HEK293T (cell line): ENCODE measurements around the gene AKNA.

Experiments
- BHLHE40 ChIP-seq: fragments of 450-650 bp; IDR thresholded peaks from 2 replicates; pipeline ENCODE4 v1.6.1; 2016; ENCODE audit warnings: mild to moderate bottlenecking, moderate library complexity, borderline replicate concordance
- CTBP1 ChIP-seq: fragments of 450-650 bp; IDR thresholded peaks from 2 replicates; pipeline ENCODE4 v1.6.1; 2016; ENCODE audit warnings: borderline replicate concordance
- ELF4 ChIP-seq: fragments of 450-650 bp; IDR thresholded peaks from 2 replicates; pipeline ENCODE4 v1.6.1; 2017; ENCODE audit warnings: antibody characterized with exemption
- FOXA1 ChIP-seq: fragments of 450-650 bp; IDR thresholded peaks from 2 replicates; pipeline ENCODE4 v1.6.1; 2016; ENCODE audit warnings: mild to moderate bottlenecking
- FOXK2 ChIP-seq: fragments of 450-650 bp; IDR thresholded peaks from 2 replicates; pipeline ENCODE4 v1.6.1; 2016; ENCODE audit warnings: mild to moderate bottlenecking
- NFRKB ChIP-seq: fragments of 450-650 bp; IDR thresholded peaks from 2 replicates; pipeline ENCODE4 v1.6.1; 2016; ENCODE audit warnings: mild to moderate bottlenecking, moderate library complexity
- SP1 ChIP-seq: fragments of 450-650 bp; IDR thresholded peaks from 2 replicates; pipeline ENCODE4 v1.6.1; 2017
- SUZ12 ChIP-seq: fragments of 450-650 bp; IDR thresholded peaks from 2 replicates; pipeline ENCODE4 v1.6.1; 2016; ENCODE audit warnings: mild to moderate bottlenecking
- TARDBP ChIP-seq: fragments of 450-650 bp; IDR thresholded peaks from 2 replicates; pipeline ENCODE4 v1.6.1; 2016

- TF ChIP-seq FOXK2 (no peak), ELF4 (no peak), SP1 (no peak), FOXA1 (no peak), SUZ12 (no peak), BHLHE40 (no peak), TARDBP (no peak), NFRKB (no peak), CTBP1 (no peak)
These were observed 6.9 kb upstream of the AKNA start for GRCh38 chr9:114394523-114395333.
